Endothelial cell of hepatic sinusoid (primary cell): ENCODE results near the gene OR13C5.
"Not testable (repeated sequence)": the region's sequence is repeated elsewhere in the genome, so short reads cannot be mapped to it uniquely, and the experiment has no call there.

ENCODE experiments used
- in situ Hi-C: cut with HindIII; loops from 2 replicates; pipeline ENCODE4 v1.10.0; 2017; ENCODE audit warnings: low sequenced_read_pairs

OR13C5 gene

GRCh38 chr9:104599313-104599712, at the start of gene OR13C5:
OR13C5 (minus strand) TSS chr9:104599413; CDS start chr9:104599413, 0 bp downstream.
- in situ Hi-C loops: not testable (repeated sequence)

GRCh38 chr9:104635456-104635855, 36.2 kb upstream of the OR13C5 start:
- in situ Hi-C loops: no loop called here

GRCh38 chr9:104633976-104634520, 34.8 kb upstream of the OR13C5 start:
- in situ Hi-C loops: no loop called here

GRCh38 chr9:104625964-104626363, 26.8 kb upstream of the OR13C5 start:
- in situ Hi-C loops: not testable (repeated sequence)

GRCh38 chr9:104618104-104618503, 18.9 kb upstream of the OR13C5 start, which contains the start of gene OR13C9:
OR13C9 (minus strand) TSS chr9:104618204; CDS start chr9:104618204, 0 bp downstream.
- in situ Hi-C loops: no loop called here

GRCh38 chr9:104617418-104617817, 18.2 kb upstream of the OR13C5 start:
- in situ Hi-C loops: no loop called here

GRCh38 chr9:104611213-104611612, 12.0 kb upstream of the OR13C5 start:
- in situ Hi-C loops: no loop called here

GRCh38 chr9:104608336-104608735, 9.1 kb upstream of the OR13C5 start:
- in situ Hi-C loops: no loop called here

- in situ Hi-C loops: no loop called here
Observed at GRCh38 chr9:104606152-104606551, 6.9 kb upstream of the OR13C5 start.

GRCh38 chr9:104605527-104605926, 6.3 kb upstream of the OR13C5 start, which contains the start of gene OR13C2:
OR13C2 (minus strand) TSS chr9:104605627; CDS start chr9:104605627, 0 bp downstream.
- in situ Hi-C loops: not testable (repeated sequence)

GRCh38 chr9:104604801-104605200, 5.6 kb upstream of the OR13C5 start:
- in situ Hi-C loops: no loop called here

GRCh38 chr9:104598749-104599148, 464 bp downstream of the OR13C5 start:
- in situ Hi-C loops: not testable (repeated sequence)

GRCh38 chr9:104589626-104590025, 9.6 kb downstream of the OR13C5 start:
- in situ Hi-C loops: no loop called here

- in situ Hi-C loops: no loop called here
Observed at GRCh38 chr9:104586496-104587180, 12.6 kb downstream of the OR13C5 start.

GRCh38 chr9:104580562-104580961, 18.7 kb downstream of the OR13C5 start:
- in situ Hi-C loops: no loop called here

GRCh38 chr9:104577263-104577662, 21.9 kb downstream of the OR13C5 start:
- in situ Hi-C loops: no loop called here

GRCh38 chr9:104575456-104575855, 23.8 kb downstream of the OR13C5 start:
- in situ Hi-C loops: no loop called here

- in situ Hi-C loops: no loop called here
Observed at GRCh38 chr9:104572612-104573011, 26.6 kb downstream of the OR13C5 start.

- in situ Hi-C loops: no loop called here
Observed at GRCh38 chr9:104568868-104569267, 30.3 kb downstream of the OR13C5 start, which contains the start of gene OR13C8. OR13C8 (plus strand) TSS chr9:104569168; CDS start chr9:104569168, 0 bp downstream.

- in situ Hi-C loops: no loop called here
Observed at GRCh38 chr9:104564358-104564757, 34.9 kb downstream of the OR13C5 start.

- in situ Hi-C loops: no loop called here
Observed at GRCh38 chr9:104556830-104557634, 42.2 kb downstream of the OR13C5 start.
